KMS-11 (cell line): Measurements from ENCODE around the gene COL19A1.
"Not testable (repeated sequence)": the region's sequence is repeated elsewhere in the genome, so short reads cannot be mapped to it uniquely, and the experiment has no call there.

Experiments
- H2AFZ ChIP-seq: fragments of 200-600 bp; sonication (generic); 2 replicates; pipeline ENCODE4 v1.6.1; 2016; ENCODE audit warnings: antibody characterized with exemption, mixed run types, low read depth
- H3K27ac ChIP-seq: fragments of 200-600 bp; sonication (generic); 2 replicates; pipeline ENCODE4 v1.6.1; 2016; ENCODE audit warnings: mild to moderate bottlenecking, mixed run types
- H3K27me3 ChIP-seq: fragments of 200-600 bp; sonication (generic); 2 replicates; pipeline ENCODE4 v1.6.1; 2017; ENCODE audit warnings: mild to moderate bottlenecking, low read depth, mixed run types, moderate library complexity; ENCODE audit not compliant: insufficient read depth
- H3K36me3 ChIP-seq: fragments of 200-600 bp; sonication (generic); 2 replicates; pipeline ENCODE4 v1.6.1; 2017; ENCODE audit warnings: mild to moderate bottlenecking, mixed run types; ENCODE audit not compliant: insufficient read depth
- H3K4me1 ChIP-seq: fragments of 200-600 bp; sonication (generic); 2 replicates; pipeline ENCODE4 v1.6.1; 2016; ENCODE audit warnings: mild to moderate bottlenecking, low read depth, mixed run types; ENCODE audit not compliant: poor library complexity, severe bottlenecking
- H3K4me2 ChIP-seq: fragments of 200-600 bp; sonication (generic); 2 replicates; pipeline ENCODE4 v1.7.0; 2016; ENCODE audit warnings: mild to moderate bottlenecking, mixed run types
- H3K4me3 ChIP-seq: fragments of 200-600 bp; sonication (generic); IDR thresholded peaks from 2 replicates; pipeline ENCODE4 v1.6.1; 2017; ENCODE audit warnings: low read depth, low read length, mixed read lengths; ENCODE audit not compliant: insufficient read depth
- H3K79me2 ChIP-seq: fragments of 200-600 bp; sonication (generic); 2 replicates; pipeline ENCODE4 v1.6.1; 2016; ENCODE audit warnings: low read depth, mixed run types; ENCODE audit not compliant: insufficient read depth
- H3K9ac ChIP-seq: fragments of 200-600 bp; sonication (generic); 2 replicates; pipeline ENCODE4 v1.6.1; 2016; ENCODE audit warnings: mild to moderate bottlenecking, mixed run types
- H4K20me1 ChIP-seq: fragments of 200-600 bp; sonication (generic); 2 replicates; pipeline ENCODE4 v1.6.1; 2016; ENCODE audit warnings: mild to moderate bottlenecking, mixed run types; ENCODE audit not compliant: insufficient read depth
- TF ChIP-seq, protein P1 (sequence below): fragments of 200-600 bp; sonication (generic); conservative IDR thresholded peaks from 2 replicates; pipeline ENCODE4 v1.6.1; 2017; ENCODE audit warnings: low read depth, mild to moderate bottlenecking, antibody characterized with exemption, low read length, moderate library complexity, mixed read lengths

Gene COL19A1

DNA sequence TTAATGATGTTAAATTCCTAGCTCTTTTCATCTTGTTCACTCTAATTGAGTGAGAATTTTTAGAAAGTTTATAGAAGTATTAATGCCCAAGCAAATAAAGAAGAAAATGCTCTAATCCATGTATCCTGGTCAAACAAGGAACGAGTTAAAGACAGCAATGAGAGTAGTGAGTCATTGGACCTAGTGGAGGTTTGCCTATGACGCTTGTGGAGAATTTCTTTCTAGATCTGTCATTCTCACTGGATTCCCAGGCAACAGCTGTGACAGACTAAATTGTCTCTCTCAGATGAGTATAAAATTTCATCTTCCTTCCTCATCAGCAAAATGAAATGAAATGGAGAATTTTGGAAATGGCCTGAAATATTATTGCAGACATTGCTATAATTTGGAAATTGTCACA lies 127.9 kb downstream of the COL19A1 start:
- H3K27me3 ChIP-seq, result no peaks in the 10 kb centered on the region
- H2AFZ ChIP-seq, result no peak overlapping the region
- TF ChIP-seq, protein P1, sequence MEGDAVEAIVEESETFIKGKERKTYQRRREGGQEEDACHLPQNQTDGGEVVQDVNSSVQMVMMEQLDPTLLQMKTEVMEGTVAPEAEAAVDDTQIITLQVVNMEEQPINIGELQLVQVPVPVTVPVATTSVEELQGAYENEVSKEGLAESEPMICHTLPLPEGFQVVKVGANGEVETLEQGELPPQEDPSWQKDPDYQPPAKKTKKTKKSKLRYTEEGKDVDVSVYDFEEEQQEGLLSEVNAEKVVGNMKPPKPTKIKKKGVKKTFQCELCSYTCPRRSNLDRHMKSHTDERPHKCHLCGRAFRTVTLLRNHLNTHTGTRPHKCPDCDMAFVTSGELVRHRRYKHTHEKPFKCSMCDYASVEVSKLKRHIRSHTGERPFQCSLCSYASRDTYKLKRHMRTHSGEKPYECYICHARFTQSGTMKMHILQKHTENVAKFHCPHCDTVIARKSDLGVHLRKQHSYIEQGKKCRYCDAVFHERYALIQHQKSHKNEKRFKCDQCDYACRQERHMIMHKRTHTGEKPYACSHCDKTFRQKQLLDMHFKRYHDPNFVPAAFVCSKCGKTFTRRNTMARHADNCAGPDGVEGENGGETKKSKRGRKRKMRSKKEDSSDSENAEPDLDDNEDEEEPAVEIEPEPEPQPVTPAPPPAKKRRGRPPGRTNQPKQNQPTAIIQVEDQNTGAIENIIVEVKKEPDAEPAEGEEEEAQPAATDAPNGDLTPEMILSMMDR, result no peak
- H3K4me3 ChIP-seq, result no peak overlapping the region
- no peaks in the 10 kb centered on the region for H3K36me3 ChIP-seq
- H3K79me2 ChIP-seq, result no peaks in the 10 kb centered on the region
- H3K27ac ChIP-seq, result no peak overlapping the region
- no peak overlapping the region for H3K9ac ChIP-seq
- no peaks in the 10 kb centered on the region for H3K4me1 ChIP-seq
- H3K4me2 ChIP-seq, result no peak overlapping the region
- H4K20me1 ChIP-seq, result no peaks in the 10 kb centered on the region

DNA sequence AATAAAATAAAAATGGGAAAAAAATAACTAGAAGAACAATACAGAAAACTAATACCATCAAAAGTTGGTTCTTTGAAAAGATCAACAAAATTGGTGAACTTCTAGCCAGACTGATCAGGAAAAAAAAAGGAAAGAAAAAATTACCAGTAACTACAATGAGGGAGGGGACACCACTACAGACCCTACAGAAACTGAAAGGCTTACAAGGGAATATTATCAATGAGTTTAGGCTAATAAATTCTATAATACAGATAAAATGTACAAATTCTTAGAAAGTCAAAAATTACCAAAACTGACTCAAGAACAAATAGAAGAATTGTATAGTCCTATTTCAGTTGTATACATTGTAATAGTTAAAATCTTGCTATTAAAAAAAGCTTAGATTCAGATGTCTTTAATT lies 141.8 kb downstream of the COL19A1 start:
- Histone ChIP-seq H3K9ac (no peak overlapping the region), H3K27ac (no peak overlapping the region)
- TF ChIP-seq, protein P1, result no peak

DNA sequence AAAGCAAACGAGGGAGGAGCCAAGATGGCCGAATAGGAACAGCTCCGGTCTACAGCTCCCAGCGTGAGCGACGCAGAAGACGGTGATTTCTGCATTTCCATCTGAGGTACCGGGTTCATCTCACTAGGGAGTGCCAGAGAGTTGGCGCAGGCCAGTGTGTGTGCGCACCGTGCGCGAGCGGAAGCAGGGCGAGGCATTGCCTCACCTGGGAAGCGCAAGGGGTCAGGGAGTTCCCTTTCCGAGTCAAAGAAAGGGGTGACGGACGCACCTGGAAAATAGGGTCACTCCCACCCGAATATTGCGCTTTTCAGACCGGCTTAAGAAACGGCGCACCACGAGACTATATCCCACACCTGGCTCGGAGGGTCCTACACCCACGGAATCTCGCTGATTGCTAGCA lies 144.0 kb downstream of the COL19A1 start:
- H3K79me2 ChIP-seq, H3K4me3 ChIP-seq, H3K9ac ChIP-seq, H3K36me3 ChIP-seq, H2AFZ ChIP-seq, H3K4me1 ChIP-seq, H3K27ac ChIP-seq, H4K20me1 ChIP-seq, H3K27me3 ChIP-seq, H3K4me2 ChIP-seq: not testable (repeated sequence)

More for the DNA sequence above, 141.8 kb downstream of the COL19A1 start:
- Histone ChIP-seq H4K20me1 (no peaks in the 10 kb centered on the region), H3K4me1 (no peaks in the 10 kb centered on the region), H3K4me3 (no peak overlapping the region), H3K27me3 (no peaks in the 10 kb centered on the region), H3K79me2 (no peaks in the 10 kb centered on the region), H3K4me2 (no peak overlapping the region), H3K36me3 (no peaks in the 10 kb centered on the region), H2AFZ (no peak overlapping the region)

DNA sequence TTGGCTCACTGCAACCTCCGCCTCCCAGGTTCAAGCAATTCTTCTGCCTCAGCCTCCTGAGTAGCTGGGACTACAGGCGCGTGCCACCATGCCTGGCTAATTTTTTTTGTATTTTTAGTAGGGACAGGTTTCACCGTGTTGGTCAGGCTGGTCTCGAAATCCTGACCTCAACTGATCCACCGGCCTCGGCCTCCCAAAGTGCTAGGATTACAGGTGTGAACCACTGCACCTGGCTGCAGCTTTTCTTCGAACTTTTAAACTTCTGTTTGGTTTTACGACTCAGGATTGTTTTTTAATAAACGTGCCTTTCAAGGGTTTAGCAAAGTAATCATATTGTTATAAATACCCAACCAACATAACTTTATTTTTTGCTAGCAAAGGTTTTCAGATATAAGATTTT lies 156.8 kb downstream of the COL19A1 start:
- not testable (repeated sequence) for H3K27ac ChIP-seq, H3K27me3 ChIP-seq, H3K79me2 ChIP-seq, H3K9ac ChIP-seq, H3K4me2 ChIP-seq, H3K4me1 ChIP-seq, H3K4me3 ChIP-seq, H3K36me3 ChIP-seq, H2AFZ ChIP-seq, H4K20me1 ChIP-seq

DNA sequence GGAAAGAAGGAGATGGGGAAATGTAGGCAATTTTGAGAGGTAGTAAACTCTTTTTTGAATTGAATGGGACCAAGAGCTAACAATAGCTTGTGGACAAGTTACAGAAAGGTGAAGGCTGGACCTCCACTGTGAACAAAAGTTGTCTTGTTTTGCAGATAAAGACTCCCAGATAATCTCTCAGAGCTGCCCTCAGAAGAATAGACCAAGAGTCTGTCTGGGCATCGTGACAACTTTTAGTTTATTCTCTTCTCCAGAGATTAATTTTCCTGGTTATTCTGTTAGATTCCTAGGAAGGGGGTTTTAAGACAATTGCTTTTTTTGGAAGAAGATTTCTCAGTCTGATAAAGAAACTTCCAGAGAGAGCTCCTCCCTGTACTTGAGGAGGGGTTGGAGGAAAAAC lies 161.9 kb downstream of the COL19A1 start:
- H4K20me1 ChIP-seq, result no peaks in the 10 kb centered on the region
- H2AFZ ChIP-seq, result no peak overlapping the region

More for the DNA sequence above, 161.9 kb downstream of the COL19A1 start:
- Histone ChIP-seq H3K27ac (no peak overlapping the region), H3K4me1 (no peaks in the 10 kb centered on the region), H3K27me3 (no peaks in the 10 kb centered on the region), H3K4me2 (no peak overlapping the region), H3K9ac (no peak overlapping the region), H3K79me2 (no peaks in the 10 kb centered on the region), H3K4me3 (no peak overlapping the region), H3K36me3 (no peaks in the 10 kb centered on the region)
- TF ChIP-seq, protein P1, result no peak
